HG03175 (cell line): ENCODE data around the gene TCEA3.

Experiments
- ATAC-seq: cut with Tn5 transposase; IDR thresholded peaks from one replicate; pipeline ENCODE4 v1.9.1; 2021; ENCODE audit warnings: mild to moderate bottlenecking, moderate library complexity; ENCODE audit not compliant: unreplicated experiment

Gene TCEA3

DNA sequence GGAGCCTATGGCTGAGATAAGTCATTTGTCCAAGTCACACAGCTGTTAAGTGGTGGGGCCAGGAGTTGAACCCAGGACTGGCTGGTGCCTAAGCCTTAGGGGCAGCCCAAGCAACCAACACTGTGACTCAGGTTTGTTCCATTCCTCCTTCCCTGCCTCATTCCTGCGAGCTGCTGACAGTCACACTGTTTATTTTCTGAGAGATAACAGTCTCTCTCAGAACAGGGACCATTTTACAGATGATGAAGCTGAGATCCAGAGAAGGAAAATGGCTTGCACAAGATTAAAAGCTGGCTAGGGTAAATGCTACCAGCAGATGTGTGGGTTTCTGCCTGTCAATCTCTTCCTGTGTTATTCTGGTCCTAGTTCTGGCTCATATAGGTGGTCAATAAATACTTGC lies 24.3 kb upstream of the TCEA3 start:
- ATAC-seq: no peak

DNA sequence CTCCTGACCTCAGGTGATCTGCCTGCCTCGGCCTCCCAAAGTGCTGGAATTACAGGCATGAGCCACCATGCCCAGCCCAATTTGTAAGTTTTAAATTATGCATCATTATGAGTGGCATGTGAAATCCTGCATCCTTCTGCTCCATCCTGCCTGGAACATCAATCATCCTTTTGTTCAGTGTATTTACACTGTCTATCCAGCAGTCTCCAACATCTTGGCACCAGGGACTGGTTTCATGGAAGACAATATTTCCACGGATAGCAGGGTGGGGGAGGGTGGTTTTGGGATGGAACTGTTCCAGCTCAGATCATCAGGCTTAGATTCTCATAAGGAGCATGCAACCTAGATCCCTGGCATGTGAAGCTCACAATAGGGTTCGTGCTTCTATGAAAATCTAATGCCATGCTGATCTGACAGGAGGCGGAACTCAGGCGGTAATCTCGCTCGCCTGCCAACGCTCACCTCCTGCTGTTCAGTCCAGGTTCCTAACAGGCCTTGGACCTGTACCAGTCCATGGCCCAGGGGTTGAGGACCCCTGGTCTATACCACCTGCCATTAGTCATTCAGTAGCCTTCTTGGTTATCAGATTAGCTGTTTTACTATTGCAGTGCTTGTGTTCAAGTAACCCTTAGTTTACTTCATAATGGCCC lies 22.2 kb upstream of the TCEA3 start:
- no peak for ATAC-seq

DNA sequence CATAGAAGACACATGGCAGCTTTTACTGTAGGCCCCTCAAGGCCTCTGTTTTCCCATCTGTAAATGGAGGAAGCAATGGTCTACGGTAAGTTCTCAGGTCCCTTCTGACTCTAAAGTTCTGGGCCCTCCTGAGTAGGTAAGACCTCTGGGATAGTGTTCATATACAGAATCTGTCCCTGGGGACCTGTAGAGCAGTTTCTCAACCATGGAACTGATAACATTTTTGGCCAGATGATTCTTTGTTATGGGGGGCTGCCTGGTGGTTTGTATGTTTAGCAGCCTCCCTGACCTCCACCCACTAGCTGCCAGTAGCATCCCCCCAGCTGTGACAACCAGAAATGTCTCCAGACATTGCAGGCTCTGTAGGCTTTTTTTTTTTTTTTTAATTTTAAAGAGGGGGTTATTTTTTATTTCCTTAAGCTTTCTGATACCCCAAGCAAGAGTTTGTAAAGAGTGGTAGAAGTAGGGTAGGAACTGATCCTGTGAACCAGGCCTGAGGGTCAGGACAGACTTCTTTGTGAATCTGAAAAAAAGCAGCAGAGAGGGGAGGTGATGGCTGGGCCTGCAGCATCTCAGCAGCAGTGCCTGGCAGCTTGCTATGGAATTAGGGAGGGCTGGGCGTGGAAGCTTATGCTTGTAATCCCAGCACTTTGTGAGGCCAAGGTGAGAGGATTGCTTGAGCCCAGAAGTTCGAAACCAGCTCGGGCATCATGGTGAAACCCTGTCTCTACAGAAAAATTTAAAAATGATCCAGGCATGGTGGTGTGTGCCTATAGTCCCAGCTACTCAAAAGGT lies 20.2 kb upstream of the TCEA3 start:
- no peak for ATAC-seq

DNA sequence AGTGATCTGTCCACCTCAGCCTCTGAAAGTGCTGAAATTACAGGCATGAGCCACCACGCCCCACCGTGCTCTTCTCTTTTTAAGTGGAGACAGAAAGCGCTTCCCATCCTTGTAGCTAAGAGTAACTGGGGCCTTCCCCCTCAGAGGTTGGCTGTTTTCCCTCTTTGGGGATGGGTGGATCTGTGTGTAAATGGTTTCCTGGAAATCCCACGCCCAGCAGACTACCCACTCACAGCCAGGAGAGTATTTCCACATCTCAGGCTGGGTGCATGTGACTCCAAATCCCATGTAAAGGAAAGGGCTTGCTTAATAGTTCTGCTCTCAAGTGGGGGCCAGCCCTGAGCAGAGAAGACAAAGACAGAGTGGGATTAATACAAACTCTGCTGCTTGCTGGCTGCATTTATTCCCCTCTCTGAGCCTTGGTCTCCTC lies 19.6 kb upstream of the TCEA3 start:
- ATAC-seq: no peak

DNA sequence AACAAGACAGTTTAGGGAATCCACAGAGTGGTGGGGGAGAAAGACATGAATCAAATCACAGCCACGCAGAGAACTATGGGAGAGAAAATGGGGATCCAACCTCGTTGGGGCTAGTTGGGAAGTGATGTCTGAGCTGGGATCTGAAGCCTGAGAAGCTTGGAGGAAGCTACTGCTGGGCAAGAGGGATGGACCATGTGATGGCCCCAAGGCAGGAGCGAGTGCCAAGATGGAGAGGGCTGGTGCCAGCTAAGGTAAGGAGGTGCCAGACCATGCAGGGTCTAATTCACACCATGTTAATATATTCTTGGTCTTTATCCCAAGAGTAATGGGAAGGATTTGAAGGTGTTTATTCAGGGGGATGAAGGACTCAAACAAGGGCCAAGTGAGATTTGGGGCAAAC lies 18.2 kb upstream of the TCEA3 start:
- no peak for ATAC-seq

DNA sequence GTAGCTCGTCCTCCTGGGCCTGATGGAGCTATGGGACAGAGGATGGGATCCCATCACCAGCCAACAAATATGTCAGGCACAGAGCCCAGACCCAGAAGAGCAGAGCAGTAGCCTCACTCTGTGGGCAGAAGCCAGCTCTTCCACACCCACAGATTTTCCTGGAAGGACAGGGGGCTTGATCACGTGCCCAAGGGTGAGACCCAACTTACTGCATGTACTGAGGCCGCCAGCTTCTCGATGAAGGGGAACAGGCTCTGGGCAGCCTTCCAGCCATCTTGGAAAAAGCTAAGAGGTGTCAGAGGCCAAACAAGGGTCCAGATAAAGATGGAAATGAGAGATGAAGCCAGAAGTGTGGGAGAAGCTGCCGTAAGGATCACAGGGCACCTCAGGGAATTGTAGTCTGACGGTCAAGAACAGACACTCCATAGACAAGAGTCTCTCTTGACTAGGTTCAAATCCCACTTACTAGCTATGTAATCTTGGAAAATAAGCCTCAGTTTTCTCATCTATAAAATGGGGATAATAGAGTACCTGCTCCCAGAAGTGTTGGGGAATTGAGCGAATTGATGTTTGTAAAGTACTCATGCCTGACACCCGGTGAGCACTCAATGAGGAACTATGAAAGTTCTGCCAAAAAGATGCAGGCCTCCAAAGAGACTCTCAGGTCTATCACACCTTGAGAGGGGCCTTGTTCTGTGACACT lies 17.0 kb upstream of the TCEA3 start:
- ATAC-seq: no peak

DNA sequence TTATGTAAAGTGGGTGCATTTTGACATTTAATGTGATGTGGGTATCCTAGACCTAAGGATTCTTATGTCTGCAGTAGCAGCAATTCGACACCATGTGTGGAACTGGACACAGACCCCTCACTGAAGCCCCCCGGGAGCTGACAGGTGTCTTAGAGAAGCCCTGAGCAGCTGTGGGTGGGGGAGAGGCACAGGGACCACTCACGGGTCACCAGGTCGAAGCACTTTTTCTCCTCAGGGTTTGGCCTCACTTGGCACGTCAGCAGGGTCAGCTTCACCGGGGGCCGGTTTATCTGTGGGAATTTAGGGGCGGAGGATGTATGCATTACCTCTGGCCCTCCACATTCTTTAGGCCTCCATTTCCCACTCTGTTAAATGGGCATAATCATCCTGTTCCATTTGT lies 14.0 kb upstream of the TCEA3 start:
- no peak for ATAC-seq

DNA sequence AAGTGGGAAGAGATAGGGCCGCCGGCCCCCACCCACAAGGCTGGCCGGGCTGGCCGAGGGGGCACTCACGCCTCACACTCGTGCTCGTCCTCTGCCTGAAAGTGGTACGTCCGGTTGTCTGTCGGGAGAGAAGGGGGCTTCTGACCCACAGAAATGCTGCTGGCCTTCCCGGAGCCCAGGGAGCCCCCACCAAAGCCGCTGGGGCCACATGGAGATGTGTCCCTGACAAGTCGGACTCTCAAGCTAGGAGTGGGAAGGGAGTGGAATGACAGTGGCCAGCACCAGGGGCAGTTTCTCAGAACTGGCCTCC lies 12.8 kb upstream of the TCEA3 start:
- ATAC-seq: no peak

DNA sequence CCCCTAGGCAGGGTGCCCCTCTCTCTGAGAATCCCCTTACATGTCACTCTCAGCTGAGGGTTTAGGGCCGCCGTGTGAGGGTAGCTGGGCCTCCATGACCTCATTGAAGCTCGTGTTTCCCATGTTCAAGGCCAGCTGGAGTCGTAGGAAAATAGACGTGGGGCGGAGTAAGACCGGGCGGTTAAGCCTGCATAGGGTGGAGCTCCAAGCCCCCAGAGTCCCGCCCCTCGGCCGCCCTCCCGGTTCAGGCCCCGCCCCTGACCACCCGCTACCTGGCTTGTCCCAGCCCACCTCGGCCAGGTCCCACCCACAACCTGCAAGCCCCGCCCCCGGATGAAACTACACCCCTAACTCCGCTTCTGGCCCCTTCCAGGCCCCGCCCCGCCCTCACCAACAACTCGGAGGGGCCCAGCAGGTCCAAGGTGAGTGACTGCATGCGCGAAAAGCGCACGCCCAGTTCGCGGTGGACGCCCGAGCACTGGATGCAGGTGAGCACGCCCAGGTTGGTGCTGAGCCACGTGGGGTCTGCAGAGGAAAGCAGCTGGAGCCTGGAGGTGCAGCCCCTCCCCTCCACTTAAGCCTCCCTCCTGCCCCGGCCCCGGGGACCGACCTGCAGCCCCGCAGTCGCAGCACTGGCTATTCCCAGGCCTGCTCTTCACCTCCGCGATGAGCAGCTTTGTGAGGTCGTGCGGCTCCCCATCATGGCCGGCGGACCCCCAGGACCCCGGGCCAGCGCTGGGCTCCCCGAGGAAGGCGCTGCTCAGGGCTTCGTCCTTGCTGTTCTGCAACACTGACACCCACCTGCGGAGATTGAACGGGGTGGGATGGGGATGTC lies 12.2 kb upstream of the TCEA3 start:
- ATAC-seq: no peak

DNA sequence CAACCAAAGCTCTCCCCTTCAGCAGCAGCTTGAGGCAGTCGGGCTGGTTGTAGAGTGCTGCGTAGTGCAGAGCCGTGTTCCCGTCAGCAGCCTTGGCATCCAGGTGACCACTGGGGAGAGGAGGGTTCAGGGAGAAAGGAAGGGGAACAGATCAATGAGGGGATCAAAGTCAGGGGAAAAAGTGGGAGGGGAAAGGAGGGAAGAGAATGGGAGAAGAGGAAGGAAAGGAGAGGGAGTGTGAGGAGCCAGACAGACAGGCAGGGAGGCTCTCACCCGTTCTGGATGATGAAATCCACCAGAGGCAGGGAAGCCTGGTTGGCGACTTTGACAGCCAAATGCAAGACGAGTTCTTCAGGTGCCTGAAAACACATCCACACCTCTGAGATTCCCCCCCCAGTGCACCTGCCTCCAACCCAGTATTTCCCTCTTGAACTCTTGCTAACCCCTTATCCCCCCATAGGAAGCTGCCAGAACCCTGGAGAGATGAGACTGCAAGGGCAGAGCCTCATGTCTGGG lies 9.8 kb upstream of the TCEA3 start:
- no peak for ATAC-seq

DNA sequence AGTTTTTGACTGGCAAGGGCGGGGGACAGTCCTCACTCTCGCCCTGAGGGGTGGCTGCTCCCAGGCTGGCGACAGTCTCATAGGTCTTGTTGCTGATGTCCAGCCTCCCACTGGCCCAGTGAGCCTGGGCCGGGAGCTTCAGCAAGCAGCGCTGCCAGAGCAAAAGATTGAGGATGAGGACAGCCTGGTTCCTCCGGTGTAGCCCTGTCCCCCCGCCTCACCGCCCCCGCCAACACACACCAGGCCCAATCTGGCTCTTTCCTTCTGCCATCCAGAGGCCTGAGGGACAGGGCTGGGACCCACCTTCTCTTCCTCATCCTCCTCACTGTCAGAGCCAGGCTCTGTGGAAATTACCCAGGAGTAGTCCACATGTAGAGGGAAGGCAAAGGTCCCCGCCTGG lies 8.6 kb upstream of the TCEA3 start:
- ATAC-seq: no peak

DNA sequence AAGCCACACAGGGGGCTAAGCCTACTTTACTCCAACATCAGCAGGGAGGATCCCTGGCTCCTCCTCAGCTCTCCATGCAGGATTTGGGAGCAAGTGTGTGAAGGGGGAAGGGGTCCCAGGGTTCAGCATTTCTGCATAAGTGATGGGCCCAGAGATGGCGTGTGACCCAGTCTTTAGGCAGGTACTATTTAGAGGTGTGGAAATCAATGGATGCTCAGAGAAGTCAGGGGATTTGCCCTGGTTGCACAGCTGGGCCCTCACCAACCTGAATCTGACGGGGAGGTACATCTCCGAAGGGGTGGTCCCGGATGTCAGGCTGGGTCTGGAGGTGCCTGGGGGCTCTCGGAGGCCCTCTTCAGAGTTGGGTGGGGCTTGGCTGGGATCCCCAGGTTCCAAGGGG lies 6.9 kb upstream of the TCEA3 start:
- ATAC-seq: no peak

DNA sequence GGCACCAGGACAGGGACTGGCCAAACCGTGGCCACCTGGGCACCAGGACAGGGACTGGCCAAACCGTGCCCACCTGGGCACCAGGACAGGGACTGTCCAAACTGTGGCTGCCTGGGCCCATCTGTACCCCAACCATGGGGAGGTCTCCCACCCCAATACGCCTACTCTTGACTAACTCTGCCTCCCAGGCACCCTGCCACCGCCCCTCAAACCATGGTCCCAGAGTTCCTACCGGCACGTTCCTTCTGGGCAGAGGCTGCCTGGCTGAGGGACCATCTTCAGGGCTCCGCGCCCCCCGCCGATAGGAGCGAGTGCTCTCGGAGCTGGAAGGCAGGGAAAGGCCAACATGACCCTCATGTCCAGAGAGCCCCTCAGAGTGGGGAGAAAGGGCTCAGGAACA lies 6.3 kb upstream of the TCEA3 start:
- no peak for ATAC-seq

DNA sequence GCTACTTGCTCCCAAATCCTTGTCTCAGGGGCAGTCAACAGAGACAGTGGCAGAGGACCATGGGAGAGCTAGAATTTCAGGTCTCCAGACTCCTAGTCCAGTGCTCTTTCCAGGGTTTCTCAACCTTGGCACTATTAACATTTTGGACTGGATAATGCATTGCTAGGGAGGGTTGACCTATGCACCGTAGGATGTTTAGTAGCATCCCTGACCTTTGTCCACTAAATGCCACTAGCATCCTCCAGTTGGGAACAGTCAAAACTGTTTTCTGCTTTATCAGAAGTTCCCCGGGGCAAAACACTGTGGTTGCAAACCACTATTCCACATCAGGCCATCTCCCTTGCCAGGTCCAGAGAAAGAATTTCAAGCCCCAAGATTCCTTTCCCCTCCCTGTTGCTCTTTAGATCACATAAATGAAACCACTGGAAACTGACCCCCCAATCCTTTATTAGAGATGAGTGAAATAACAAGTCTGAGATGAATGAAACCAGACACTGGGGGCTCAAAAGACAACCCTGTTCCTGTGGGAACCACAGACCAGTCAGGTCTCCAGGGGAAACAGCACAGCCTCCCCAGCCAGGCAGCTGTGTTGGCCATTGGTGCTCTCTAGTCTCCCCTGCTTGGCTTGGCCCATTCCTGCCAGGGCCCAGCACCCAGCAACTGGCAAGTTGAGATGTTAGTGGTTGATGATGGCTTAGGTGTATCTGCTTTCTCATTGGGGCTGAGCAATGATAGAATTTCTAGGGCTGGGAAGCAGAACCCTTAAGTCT lies 3.8 kb upstream of the TCEA3 start:
- ATAC-seq: no peak

DNA sequence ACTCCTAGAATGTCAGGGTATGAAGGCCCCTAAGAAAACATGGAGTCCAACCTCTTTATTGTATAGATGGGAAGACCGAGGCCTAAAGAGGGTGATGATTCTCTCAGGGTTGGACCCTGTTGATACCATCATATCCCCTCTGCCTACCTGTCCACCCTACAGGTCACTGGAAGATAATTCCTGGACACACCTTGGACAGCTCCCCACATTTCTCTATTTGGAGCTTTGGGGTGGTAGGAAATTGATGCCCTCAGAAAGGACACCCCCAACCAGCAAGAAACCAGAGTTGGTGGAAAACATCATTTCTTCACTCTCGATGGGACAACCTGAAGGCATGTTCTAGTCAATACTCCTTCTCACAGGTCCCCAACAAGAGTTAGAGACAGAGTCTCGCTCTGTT lies 3.0 kb upstream of the TCEA3 start:
- no peak for ATAC-seq

DNA sequence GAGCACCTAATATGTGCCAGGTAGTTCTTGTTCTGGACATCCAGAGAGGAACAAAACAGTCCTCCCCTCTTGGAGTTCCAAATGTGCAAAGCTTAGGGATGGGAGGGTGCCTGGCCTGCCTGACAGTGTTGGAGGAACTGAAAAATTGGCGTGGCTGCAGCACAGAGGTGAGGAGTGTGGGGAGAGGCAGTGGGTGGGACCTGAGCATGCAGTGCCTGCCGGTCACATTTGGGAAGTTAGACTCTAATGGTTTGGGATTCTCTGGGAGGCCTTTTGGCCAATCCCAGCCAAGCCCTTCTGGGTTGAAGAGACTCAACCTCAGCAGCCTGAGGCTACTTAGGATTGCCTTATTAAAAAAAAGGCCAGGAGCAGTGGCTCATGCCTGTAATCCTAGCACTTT lies 2.3 kb upstream of the TCEA3 start:
- ATAC-seq: no peak

DNA sequence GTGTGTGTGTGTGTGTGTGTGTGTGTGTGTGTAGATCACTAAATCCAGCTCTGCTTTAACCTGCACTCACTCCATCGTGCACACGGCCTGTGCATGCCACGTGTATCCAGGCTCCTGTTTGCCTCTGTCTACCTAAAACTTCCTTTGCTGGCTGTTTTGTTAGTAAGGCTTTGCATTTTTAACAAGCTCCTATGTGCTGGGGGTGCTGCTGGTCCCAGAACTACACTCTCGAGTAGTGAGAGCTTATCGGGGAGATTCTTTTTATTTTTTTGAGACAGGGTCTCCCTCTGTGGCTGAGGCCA lies 596 bp upstream of the TCEA3 start:
- no peak for ATAC-seq

DNA sequence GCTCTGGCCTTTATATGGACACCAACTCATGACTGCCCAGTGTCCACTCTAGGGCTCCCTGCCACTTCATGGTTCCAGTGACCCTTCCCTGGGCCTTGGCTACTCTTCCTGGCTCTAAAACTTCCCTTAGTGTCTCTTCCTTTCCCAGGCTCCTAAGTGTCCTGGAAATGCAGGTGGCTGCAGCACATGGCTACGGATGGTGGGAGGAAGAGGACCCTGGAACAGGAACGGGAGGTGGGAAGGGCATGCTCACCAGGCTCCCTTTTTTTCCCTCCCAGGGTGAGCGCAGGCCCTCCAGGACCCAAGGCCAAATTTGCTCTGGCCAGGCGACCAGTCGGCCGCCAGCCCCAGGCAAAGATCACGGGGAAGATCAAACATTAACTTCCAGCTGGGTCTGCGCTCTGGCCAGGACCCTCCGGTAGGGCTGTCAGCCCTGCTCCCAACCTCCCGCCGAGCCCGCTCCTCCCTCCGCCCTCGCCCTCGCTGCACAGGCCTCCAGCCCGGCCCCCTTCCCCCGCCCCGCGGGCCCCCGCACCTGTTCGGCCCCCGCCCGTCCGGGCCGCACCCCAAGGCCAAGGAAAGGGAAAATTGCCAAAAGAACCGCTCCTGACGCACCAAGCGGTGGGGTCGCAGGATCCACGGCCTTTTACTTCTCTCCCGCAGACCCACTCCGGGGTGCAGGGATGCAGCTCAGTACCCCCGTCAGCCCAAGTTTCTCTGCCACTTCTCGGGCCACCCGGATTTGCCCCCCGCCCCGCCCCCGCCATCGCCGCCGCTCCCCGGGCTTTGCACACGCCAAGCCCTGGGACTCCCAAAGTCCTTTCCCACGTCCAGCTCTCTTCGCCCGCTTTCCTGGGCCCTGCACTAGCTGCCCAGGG lies 894 bp downstream of the TCEA3 start:
- ATAC-seq: no peak

DNA sequence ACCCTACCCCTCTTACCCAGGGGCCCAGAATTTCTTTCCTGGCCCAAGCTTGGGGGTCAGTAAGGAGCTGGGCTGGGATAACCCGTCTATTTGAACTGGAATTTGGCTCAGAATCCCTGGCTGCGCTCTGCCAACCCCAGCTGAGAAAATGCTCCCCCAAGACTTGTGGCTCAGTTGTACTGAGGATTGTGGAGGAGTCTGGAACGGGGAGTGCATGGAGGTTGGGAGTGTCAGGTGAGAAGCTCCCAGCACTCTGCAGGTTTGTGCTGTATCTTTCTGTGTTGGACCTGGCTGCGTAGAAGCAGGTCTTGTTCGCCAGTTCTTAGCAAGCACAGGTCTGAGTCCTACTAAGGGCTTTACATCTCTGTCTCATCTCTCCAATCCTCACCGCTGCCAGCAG lies 1.6 kb downstream of the TCEA3 start:
- ATAC-seq: no peak
